Stimulated activated CD4-positive, alpha-beta T cell treated with anti-CD3 and anti-CD28 coated beads, Interleukin-1b, Interleukin-23, amount 100 ng/mL, for 24 hours (primary cell): ENCODE results near the gene CSPG4.
A peak's percentile ranks its signal among the peaks of the same experiment; 100 is the strongest.
"Not testable (repeated sequence)": the region's sequence is repeated elsewhere in the genome, so short reads cannot be mapped to it uniquely, and the experiment has no call there.

Experiments used
- DNase-seq, 4 experiments: peaks; one replicate each; pipeline ENCODE4 v3.0.0-alpha.2; 2020; ENCODE audit warnings: low read depth in 4 of 4, low spot score in 1 of 4

Gene CSPG4

GRCh38 chr15:75712668-75713337 is at the start of gene CSPG4:
Gene CSPG4, minus strand, starts transcription at chr15:75712848. Its CDS starts 93 bp downstream, at chr15:75712755.
- no peak for DNase-seq

GRCh38 chr15:75762357-75762718 is 49.7 kb upstream of the CSPG4 start:
- not testable (repeated sequence) for DNase-seq

GRCh38 chr15:75761446-75762356 is 49.1 kb upstream of the CSPG4 start:
- DNase-seq, result no peak

GRCh38 chr15:75760704-75761435 is 48.2 kb upstream of the CSPG4 start:
- DNase-seq, result no peak

- DNase-seq, result not testable (repeated sequence)
These were observed 47.5 kb upstream of the CSPG4 start for GRCh38 chr15:75760131-75760520.

- DNase-seq, result no peak
These were observed 46.9 kb upstream of the CSPG4 start for GRCh38 chr15:75759416-75760130.

GRCh38 chr15:75758071-75758872 is 45.6 kb upstream of the CSPG4 start:
- peak; percentile 28 to 59 (median 42) for DNase-seq

- not testable (repeated sequence) for DNase-seq
These were observed 42.2 kb upstream of the CSPG4 start for GRCh38 chr15:75754871-75755270.

GRCh38 chr15:75753145-75753544 is 40.5 kb upstream of the CSPG4 start:
- no peak for DNase-seq

GRCh38 chr15:75751891-75752290 is 39.2 kb upstream of the CSPG4 start:
- no peak for DNase-seq

GRCh38 chr15:75751116-75751875 is 38.6 kb upstream of the CSPG4 start:
- DNase-seq, result no peak

GRCh38 chr15:75750261-75751050 is 37.8 kb upstream of the CSPG4 start:
- DNase-seq, result no peak

- no peak for DNase-seq
These were observed 37.2 kb upstream of the CSPG4 start for GRCh38 chr15:75749820-75750219.

GRCh38 chr15:75748882-75749281 is 36.2 kb upstream of the CSPG4 start:
- DNase-seq, result peak in 2 of 4 experiments; percentile 3 to 13

GRCh38 chr15:75747121-75747520 is 34.5 kb upstream of the CSPG4 start:
- DNase-seq, result not testable (repeated sequence)

- no peak for DNase-seq
These were observed 32.7 kb upstream of the CSPG4 start for GRCh38 chr15:75745305-75745704.

GRCh38 chr15:75742346-75742745 is 29.7 kb upstream of the CSPG4 start:
- DNase-seq, result not testable (repeated sequence)

GRCh38 chr15:75739791-75740190 is 27.1 kb upstream of the CSPG4 start:
- DNase-seq, result no peak
